SK-N-SH treated with all-trans-retinoic acid at 6 μM for 48 hours (cell line): Measurements from ENCODE around the gene TOMM20.

Source experiments
- ATAC-seq: fragments of 200-7000 bp; cut with Tn5 transposase; 3 replicates; pipeline ENCODE4 v1.9.1; 2020; ENCODE audit warnings: mild to moderate bottlenecking, moderate library complexity
- ARNTL ChIP-seq: fragments of 450-650 bp; formaldehyde crosslinking; IDR thresholded peaks from 2 replicates; pipeline ENCODE4 v1.5.0; 2020; ENCODE audit warnings: low read depth, mild to moderate bottlenecking, moderate library complexity, borderline replicate concordance
- BACH2 ChIP-seq: fragments of 250-450 bp; sonication (Bioruptor Pico); IDR thresholded peaks from 2 replicates; pipeline ENCODE4 v1.9.0; 2021; ENCODE audit warnings: mild to moderate bottlenecking, borderline replicate concordance
- CSDC2 ChIP-seq: fragments of 250-450 bp; sonication (Bioruptor Pico); IDR thresholded peaks from 2 replicates; pipeline ENCODE4 v1.5.0; 2020; ENCODE audit warnings: mild to moderate bottlenecking, moderate library complexity
- CSRNP3 ChIP-seq: fragments of 250-450 bp; sonication (Bioruptor Pico); IDR thresholded peaks from 2 replicates; pipeline ENCODE4 v1.5.1; 2021; ENCODE audit warnings: mild to moderate bottlenecking, moderate library complexity
- GLIS3 ChIP-seq: fragments of 250-450 bp; sonication (Bioruptor Pico); IDR thresholded peaks from 2 replicates; pipeline ENCODE4 v1.5.0; 2020; ENCODE audit warnings: mild to moderate bottlenecking, moderate library complexity
- ISL1 ChIP-seq: fragments of 250-450 bp; sonication (Bioruptor Pico); IDR thresholded peaks from 2 replicates; pipeline ENCODE4 v2.1.2; 2022; ENCODE audit warnings: mild to moderate bottlenecking, moderate library complexity
- OSR1 ChIP-seq: fragments of 250-450 bp; sonication (Bioruptor Pico); IDR thresholded peaks from 2 replicates; pipeline ENCODE4 v1.8.0; 2022; ENCODE audit warnings: moderate library complexity, mild to moderate bottlenecking, inconsistent platforms
- PATZ1 ChIP-seq: fragments of 250-450 bp; sonication (Bioruptor Pico); IDR thresholded peaks from 2 replicates; pipeline ENCODE4 v1.8.0; 2020; ENCODE audit warnings: mild to moderate bottlenecking, moderate library complexity, borderline replicate concordance
- PPARA ChIP-seq: fragments of 250-450 bp; sonication (Bioruptor Pico); IDR thresholded peaks from 2 replicates; pipeline ENCODE4 v1.5.0; 2020; ENCODE audit warnings: mild to moderate bottlenecking, borderline replicate concordance
- RARB ChIP-seq: fragments of 250-450 bp; sonication (Bioruptor Pico); IDR thresholded peaks from 2 replicates; pipeline ENCODE4 v1.8.0; 2021; ENCODE audit warnings: mild to moderate bottlenecking, moderate library complexity
- TCF4 ChIP-seq: fragments of 250-450 bp; sonication (Bioruptor Pico); IDR thresholded peaks from 2 replicates; pipeline ENCODE4 v1.8.0; 2021; ENCODE audit warnings: mild to moderate bottlenecking, moderate library complexity, borderline replicate concordance
- TOX ChIP-seq: fragments of 250-450 bp; sonication (Bioruptor Pico); IDR thresholded peaks from 2 replicates; pipeline ENCODE4 v1.8.0; 2021; ENCODE audit warnings: mild to moderate bottlenecking, moderate library complexity, borderline replicate concordance
- ZC3H10 ChIP-seq: fragments of 250-450 bp; sonication (Bioruptor Pico); IDR thresholded peaks from 2 replicates; pipeline ENCODE4 v1.5.1; 2021; ENCODE audit warnings: mild to moderate bottlenecking, moderate library complexity
- ZFP3 ChIP-seq: fragments of 250-450 bp; sonication (Bioruptor Pico); IDR thresholded peaks from 2 replicates; pipeline ENCODE4 v1.5.0; 2020; ENCODE audit warnings: mild to moderate bottlenecking, moderate library complexity
- ZFP30 ChIP-seq: fragments of 450-650 bp; formaldehyde crosslinking; IDR thresholded peaks from 2 replicates; pipeline ENCODE4 v1.5.0; 2022; ENCODE audit warnings: mild to moderate bottlenecking, moderate library complexity
- ZNF565 ChIP-seq: fragments of 450-650 bp; formaldehyde crosslinking; conservative IDR thresholded peaks from 2 replicates; pipeline ENCODE4 v1.5.0; 2020; ENCODE audit warnings: low read depth, mild to moderate bottlenecking, moderate library complexity
- ZNF70 ChIP-seq: fragments of 450-650 bp; formaldehyde crosslinking; IDR thresholded peaks from 2 replicates; pipeline ENCODE4 v1.5.0; 2020; ENCODE audit warnings: mild to moderate bottlenecking, moderate library complexity
- ZNF8 ChIP-seq: fragments of 450-650 bp; formaldehyde crosslinking; IDR thresholded peaks from 2 replicates; pipeline ENCODE4 v1.5.0; 2020; ENCODE audit warnings: mild to moderate bottlenecking, moderate library complexity
- TF ChIP-seq, protein P1 (sequence below): fragments of 250-450 bp; sonication (Bioruptor Pico); IDR thresholded peaks from 2 replicates; pipeline ENCODE4 v1.8.0; 2021; ENCODE audit warnings: low read depth, mild to moderate bottlenecking, moderate library complexity, borderline replicate concordance
- TF ChIP-seq, protein P2 (sequence below): fragments of 250-450 bp; sonication (Bioruptor Pico); IDR thresholded peaks from 2 replicates; pipeline ENCODE4 v1.5.0; 2020; ENCODE audit warnings: mild to moderate bottlenecking, moderate library complexity

The TOMM20 gene

DNA sequence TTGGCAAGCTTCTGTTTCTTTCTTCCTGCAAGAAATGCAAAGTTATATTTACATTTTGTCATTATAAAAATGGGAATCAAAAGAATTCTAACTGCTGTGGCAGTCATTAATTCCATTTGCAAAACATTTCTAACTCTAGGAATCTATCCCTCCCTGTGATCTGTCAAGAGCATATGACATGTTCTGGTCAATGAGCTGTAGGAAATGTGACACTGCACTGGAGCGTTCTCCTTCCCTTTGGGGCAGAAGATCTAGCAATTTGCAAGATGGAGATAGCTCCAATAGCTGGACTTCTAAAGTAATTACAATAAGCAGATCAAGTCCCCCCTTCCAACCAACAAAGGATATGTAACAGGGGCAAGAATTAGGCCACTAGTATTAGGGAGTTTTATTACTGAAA lies 6.3 kb downstream of the TOMM20 start:
- TF ChIP-seq GLIS3 (CRISPR knock-in tag) (no peak), OSR1 (CRISPR knock-in tag) (no peak), ZNF70 (CRISPR knock-in tag) (no peak), ZFP3 (CRISPR knock-in tag) (no peak), TCF4 (CRISPR knock-in tag) (no peak), PATZ1 (CRISPR knock-in tag) (no peak), ZNF8 (CRISPR knock-in tag) (no peak), ARNTL (no peak), BACH2 (no peak), ISL1 (CRISPR knock-in tag) (no peak), CSRNP3 (CRISPR knock-in tag) (no peak), PPARA (CRISPR knock-in tag) (no peak), ZFP30 (no peak), TOX (CRISPR knock-in tag) (no peak), CSDC2 (CRISPR knock-in tag) (no peak), ZC3H10 (no peak), ZNF565 (no peak)
- TF ChIP-seq, protein P1, sequence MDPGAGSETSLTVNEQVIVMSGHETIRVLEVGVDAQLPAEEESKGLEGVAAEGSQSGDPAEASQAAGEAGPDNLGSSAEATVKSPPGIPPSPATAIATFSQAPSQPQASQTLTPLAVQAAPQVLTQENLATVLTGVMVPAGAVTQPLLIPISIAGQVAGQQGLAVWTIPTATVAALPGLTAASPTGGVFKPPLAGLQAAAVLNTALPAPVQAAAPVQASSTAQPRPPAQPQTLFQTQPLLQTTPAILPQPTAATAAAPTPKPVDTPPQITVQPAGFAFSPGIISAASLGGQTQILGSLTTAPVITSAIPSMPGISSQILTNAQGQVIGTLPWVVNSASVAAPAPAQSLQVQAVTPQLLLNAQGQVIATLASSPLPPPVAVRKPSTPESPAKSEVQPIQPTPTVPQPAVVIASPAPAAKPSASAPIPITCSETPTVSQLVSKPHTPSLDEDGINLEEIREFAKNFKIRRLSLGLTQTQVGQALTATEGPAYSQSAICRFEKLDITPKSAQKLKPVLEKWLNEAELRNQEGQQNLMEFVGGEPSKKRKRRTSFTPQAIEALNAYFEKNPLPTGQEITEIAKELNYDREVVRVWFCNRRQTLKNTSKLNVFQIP (CRISPR knock-in tag) = no peak
- TF ChIP-seq, protein P2, sequence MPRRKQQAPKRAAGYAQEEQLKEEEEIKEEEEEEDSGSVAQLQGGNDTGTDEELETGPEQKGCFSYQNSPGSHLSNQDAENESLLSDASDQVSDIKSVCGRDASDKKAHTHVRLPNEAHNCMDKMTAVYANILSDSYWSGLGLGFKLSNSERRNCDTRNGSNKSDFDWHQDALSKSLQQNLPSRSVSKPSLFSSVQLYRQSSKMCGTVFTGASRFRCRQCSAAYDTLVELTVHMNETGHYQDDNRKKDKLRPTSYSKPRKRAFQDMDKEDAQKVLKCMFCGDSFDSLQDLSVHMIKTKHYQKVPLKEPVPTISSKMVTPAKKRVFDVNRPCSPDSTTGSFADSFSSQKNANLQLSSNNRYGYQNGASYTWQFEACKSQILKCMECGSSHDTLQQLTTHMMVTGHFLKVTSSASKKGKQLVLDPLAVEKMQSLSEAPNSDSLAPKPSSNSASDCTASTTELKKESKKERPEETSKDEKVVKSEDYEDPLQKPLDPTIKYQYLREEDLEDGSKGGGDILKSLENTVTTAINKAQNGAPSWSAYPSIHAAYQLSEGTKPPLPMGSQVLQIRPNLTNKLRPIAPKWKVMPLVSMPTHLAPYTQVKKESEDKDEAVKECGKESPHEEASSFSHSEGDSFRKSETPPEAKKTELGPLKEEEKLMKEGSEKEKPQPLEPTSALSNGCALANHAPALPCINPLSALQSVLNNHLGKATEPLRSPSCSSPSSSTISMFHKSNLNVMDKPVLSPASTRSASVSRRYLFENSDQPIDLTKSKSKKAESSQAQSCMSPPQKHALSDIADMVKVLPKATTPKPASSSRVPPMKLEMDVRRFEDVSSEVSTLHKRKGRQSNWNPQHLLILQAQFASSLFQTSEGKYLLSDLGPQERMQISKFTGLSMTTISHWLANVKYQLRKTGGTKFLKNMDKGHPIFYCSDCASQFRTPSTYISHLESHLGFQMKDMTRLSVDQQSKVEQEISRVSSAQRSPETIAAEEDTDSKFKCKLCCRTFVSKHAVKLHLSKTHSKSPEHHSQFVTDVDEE = no peak
- TF ChIP-seq, all 23 proteins: peak for 0
- peak; percentile 70 for ATAC-seq

DNA sequence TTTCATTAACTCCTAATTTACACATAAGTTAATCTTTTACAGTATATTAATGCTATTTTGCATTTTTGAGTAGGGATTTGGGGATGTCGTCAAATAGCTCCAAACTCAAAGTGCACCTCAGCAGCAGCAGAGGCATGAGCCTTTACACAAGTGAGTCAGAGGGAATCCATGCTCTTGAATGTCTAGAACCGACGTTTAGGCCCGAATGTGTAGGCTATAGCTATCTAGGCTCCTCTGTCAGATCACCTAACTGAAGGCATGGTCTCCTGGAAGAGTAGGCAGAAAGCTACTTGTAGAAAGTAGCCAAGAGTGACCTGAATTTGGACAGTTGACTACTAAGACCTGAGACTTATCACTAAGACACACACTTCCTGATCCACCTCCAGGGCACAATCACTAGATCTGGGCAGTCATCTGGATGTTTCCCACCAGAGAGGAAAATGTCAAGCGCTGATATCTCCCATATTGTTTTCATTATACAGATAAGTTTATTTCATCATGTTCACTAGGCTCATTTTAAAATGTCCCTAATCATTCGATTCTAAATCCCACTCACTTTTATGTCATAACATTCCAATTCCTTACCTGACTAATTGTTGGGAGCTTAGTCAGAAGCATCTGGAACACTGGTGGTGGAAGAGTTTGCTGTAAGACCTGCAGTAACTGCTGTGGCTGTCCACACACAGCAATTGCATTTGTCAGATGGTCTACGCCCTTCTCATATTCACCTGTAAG lies 15.3 kb downstream of the TOMM20 start:
- peak; percentile 60; the same call in 1 of the 2 replicates for TF ChIP-seq TCF4 (CRISPR knock-in tag)
- no peak for TF ChIP-seq ZFP3 (CRISPR knock-in tag)
- no peak for ATAC-seq

DNA sequence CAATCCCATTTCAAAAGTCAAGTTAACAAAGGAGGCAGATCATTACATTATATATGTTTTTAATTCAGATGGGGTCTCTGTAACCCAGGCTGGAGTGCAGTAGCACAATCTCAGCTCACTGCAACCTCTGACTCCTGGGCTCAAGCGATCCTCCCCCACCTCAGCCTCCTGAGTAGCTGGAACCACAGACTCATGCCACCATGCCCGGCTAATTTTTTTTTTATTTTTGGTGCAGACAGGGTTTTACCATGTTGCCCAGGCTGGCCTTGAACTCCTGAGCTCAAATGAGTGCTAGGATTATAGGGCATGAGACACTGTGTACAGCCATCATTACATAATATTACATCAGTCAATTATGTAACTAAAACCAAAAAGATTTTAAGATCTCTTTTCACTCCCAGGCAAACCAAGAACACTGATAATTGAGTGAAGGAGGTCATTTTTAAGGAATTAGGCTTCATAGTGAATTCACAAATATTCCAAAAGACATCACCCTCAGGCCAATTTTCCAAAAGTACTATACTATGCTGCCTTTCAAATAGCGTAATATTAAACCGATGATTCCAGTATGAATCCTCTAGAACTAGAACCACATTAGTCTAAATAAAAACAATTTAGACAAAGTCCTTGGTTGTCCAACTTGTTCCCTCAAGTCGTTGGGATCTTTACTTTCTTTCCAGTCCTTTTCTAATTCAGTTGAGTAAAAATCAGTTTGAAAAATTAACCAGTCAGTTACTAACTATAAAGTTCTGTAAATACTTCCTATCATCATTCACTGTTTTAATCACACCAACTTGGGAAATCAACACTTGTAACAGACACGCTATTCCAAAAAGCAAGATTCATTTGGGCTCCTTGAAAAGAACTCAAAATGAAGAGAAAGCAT lies 16.1 kb downstream of the TOMM20 start:
- ATAC-seq = no peak
- TF ChIP-seq RARB (CRISPR knock-in tag) (no peak), ZNF565 (no peak), ISL1 (CRISPR knock-in tag) (no peak)

GRCh38 chr1:235111107-235111506 lies 17.5 kb downstream of the TOMM20 start:
- ATAC-seq = no peak
- TF ChIP-seq, protein P2 = no peak
- no peak for TF ChIP-seq CSRNP3 (CRISPR knock-in tag)
- no peak for TF ChIP-seq ZNF565
- TF ChIP-seq PPARA (CRISPR knock-in tag) = no peak
- TF ChIP-seq, protein P1 (CRISPR knock-in tag) = no peak
- no peak for TF ChIP-seq RARB (CRISPR knock-in tag)
